ENCODE results near the gene DDX53.

DNA sequence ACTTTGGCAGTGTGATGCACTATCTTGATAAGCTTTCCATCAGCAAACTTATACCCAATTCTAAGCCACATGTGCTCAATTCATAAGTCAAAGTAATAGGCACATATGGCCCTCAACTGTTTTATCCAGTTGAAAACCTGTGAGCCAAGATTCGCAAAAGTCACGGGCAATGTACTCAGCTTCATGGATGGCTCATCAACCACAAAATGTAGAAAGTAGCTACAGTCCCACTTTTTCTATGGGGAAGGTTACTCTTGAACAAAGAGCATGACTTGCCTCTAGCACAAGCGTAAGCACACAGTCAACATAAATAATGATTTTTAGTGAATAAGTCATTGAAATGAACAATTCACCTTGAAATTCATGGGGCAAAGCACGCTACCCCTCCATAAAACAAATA is 25.1 kb upstream of the DDX53 start:
- TF ChIP-seq, protein P1, sequence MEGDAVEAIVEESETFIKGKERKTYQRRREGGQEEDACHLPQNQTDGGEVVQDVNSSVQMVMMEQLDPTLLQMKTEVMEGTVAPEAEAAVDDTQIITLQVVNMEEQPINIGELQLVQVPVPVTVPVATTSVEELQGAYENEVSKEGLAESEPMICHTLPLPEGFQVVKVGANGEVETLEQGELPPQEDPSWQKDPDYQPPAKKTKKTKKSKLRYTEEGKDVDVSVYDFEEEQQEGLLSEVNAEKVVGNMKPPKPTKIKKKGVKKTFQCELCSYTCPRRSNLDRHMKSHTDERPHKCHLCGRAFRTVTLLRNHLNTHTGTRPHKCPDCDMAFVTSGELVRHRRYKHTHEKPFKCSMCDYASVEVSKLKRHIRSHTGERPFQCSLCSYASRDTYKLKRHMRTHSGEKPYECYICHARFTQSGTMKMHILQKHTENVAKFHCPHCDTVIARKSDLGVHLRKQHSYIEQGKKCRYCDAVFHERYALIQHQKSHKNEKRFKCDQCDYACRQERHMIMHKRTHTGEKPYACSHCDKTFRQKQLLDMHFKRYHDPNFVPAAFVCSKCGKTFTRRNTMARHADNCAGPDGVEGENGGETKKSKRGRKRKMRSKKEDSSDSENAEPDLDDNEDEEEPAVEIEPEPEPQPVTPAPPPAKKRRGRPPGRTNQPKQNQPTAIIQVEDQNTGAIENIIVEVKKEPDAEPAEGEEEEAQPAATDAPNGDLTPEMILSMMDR (IDR thresholded peaks at IDR 0.05) = no peak
- no peak for TF ChIP-seq POLR2AphosphoS5 (IDR thresholded peaks at IDR 0.05)

Measured in breast epithelium (tissue), 3 donors.